ENCODE measurements around the gene CHST9. TPM values are rescaled to one million over a fixed set of nuclear protein-coding genes. Genes with fewer than 3 reads are reported as not detected.
A peak's percentile ranks its signal among the peaks of the same experiment; 100 is the strongest.

CHST9 gene
- total and polyA plus RNA-seq, 2 of the 13 experiments (the other 11 are each of a cell fraction or from before 2014, with no cell fraction given), result 3.2 to 9.6 TPM

- BruUV-seq (replicated peaks), result no TSS peak
- intact Hi-C loops (cut with micrococcal nuclease; ENCODE audit: unreplicated experiment), result no loop called here
Measured at GRCh38 chr18:27188309-27188708, 3.2 kb upstream of the CHST9 start.

More at GRCh38 chr18:27188309-27188708, 3.2 kb upstream of the CHST9 start:
- H3K79me2 ChIP-seq (ENCODE audit: insufficient read depth, low read length), result no peaks in the 10 kb centered on the region
- in situ Hi-C loops (cut with HindIII; ENCODE audit: extremely low pct_ligation_motif_present, low pct_unique_long_range_greater_than_20kb), result no loop called here
- no peak for TF ChIP-seq ZNF354B (CRISPR knock-in tag; IDR thresholded peaks at IDR 0.05)
- no peak for TF ChIP-seq POLR2A (IDR thresholded peaks at IDR 0.05; ENCODE audit: insufficient read depth in 1 of 2, low read depth in 2 of 2, low read length in 2 of 2)
- no peak for TF ChIP-seq SKI (IDR thresholded peaks at IDR 0.05; ENCODE audit: partially characterized antibody)
- no peak for TF ChIP-seq ISX (CRISPR knock-in tag; conservative IDR thresholded peaks at IDR 0.05)
- TF ChIP-seq MNT (IDR thresholded peaks at IDR 0.05), result no peak
- TF ChIP-seq FOXK1 (CRISPR knock-in tag; IDR thresholded peaks at IDR 0.05; ENCODE audit: borderline replicate concordance, low read depth), result no peak
- TF ChIP-seq MAFF (IDR thresholded peaks at IDR 0.05; ENCODE audit: low read depth, low read length), result peak; percentile 80
- TF ChIP-seq MAFK (conservative IDR thresholded peaks at IDR 0.05 in 1 of 2, IDR thresholded peaks at IDR 0.05 in 1 of 2; ENCODE audit: low read length in 2 of 2), result peak; percentile 57 to 73; a peak in 3 of 4 replicates
- no peak for TF ChIP-seq ZNF101 (CRISPR knock-in tag; IDR thresholded peaks at IDR 0.05; ENCODE audit: borderline replicate concordance, low read depth)
- no peak for TF ChIP-seq ZNF691 (CRISPR knock-in tag; IDR thresholded peaks at IDR 0.05; ENCODE audit: borderline replicate concordance, low read depth)
- no peak for TF ChIP-seq ZBTB42 (CRISPR knock-in tag; IDR thresholded peaks at IDR 0.05)
- peaks cover 4 to 14% of the 10 kb centered on the region in 2 experiments; a peak in 4 of 5 replicates for H3K27me3 ChIP-seq (ENCODE audit: control insufficient read depth in 1 of 2, insufficient read depth in 2 of 2, low read length in 2 of 2)
- ATAC-seq, result no peak
- H3K36me3 ChIP-seq (replicated peaks in 1 of 2; ENCODE audit: control insufficient read depth in 1 of 2, insufficient read depth in 2 of 2, low read length in 2 of 2), result no peaks in the 10 kb centered on the region
- no peaks in the 10 kb centered on the region for H4K20me1 ChIP-seq (ENCODE audit: insufficient read depth, low read length)
- H3K4me3 ChIP-seq (replicated peaks in 1 of 3; ENCODE audit: insufficient read depth in 1 of 3, low read depth in 2 of 3, low read length in 3 of 3), result no peak overlapping the region
- POLR2A ChIA-PET, result no interaction called here
- no peaks in the 10 kb centered on the region for H3K9me3 ChIP-seq (ENCODE audit: low read length)
- H3K4me1 ChIP-seq (ENCODE audit: insufficient read depth, low read length), result peaks cover 7% of the 10 kb centered on the region; the same call in 1 of the 2 replicates
- no peak overlapping the region for H3K27ac ChIP-seq (ENCODE audit: extremely low read length, insufficient read depth, low read length)
- 92% methylated on average over 1 of the region's 1 CpG for WGBS (ENCODE audit: low lambda C conversion rate)
- no peak overlapping the region for H3K9ac ChIP-seq (ENCODE audit: insufficient read depth, low read depth, low read length)
- H2AFZ ChIP-seq (ENCODE audit: low read length), result no peak overlapping the region
- no peak for FAIRE-seq
- no peak for DNase-seq (ENCODE audit: low spot score)
- CTCF ChIA-PET (ENCODE audit: low intra/inter-chr PET ratio, low total read pairs), result no interaction called here
- H3K4me2 ChIP-seq (ENCODE audit: low read depth, low read length), result no peak overlapping the region
